SKM-1 (cell line): ENCODE results near the gene PRR15.
"Not testable (repeated sequence)": the region's sequence is repeated elsewhere in the genome, so short reads cannot be mapped to it uniquely, and the experiment has no call there.

Experiments
- DNase-seq: peaks from one replicate; lab custom pipeline; 2025; ENCODE audit not compliant: unreplicated experiment; lab: John Stamatoyannopoulos, UW

Gene PRR15, protein sequence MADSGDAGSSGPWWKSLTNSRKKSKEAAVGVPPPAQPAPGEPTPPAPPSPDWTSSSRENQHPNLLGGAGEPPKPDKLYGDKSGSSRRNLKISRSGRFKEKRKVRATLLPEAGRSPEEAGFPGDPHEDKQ

DNA sequence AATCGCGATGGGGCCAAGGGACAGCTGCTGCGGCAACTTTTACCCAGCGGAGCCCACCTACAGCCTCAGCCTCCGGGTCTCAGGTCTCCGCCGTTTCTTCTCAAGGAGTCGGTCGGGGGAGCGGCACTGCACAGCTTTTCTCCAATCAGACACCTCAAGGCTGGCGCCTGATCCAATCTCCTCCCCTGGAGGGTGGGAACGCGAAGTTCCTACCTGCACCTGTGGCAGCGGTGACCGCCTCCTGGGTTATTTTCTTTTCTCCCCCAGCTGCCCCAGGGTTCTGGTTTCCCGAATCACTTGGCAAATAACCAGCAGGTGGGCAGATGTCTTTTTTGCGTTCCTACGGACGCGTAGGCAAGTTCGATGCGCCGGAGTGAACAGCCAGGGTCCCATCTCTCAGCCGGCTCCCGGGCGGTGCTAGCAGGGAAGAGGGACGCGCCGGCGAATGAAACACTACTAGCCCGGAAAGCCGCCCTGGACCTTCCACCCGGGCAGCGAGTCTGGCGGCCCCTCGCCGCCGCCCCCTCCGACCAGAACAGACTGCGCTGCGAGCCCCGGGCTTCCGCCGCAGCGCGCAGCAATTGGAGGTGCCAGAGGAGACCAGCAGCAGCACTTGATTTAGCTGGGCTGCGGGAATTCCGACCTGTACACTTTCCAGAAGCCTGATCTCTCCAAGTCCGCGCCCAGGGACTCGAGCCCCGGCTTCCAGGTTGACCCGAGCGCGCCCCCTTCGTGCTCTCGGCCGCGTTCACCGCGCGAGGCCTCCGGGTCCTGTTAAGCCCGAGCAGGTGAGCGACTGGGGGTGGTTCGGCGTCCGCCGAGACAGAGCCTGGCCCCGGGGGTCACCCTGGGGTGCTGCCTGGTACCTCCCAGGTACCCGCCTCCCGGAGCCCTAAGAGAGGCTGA lies at the start of gene PRR15:
Gene PRR15, plus strand, starts transcription at position 246 of the 906 bp plus-strand sequence. CDS start 2,495 bp downstream, outside the sequence.
- DNase-seq = no peak

DNA sequence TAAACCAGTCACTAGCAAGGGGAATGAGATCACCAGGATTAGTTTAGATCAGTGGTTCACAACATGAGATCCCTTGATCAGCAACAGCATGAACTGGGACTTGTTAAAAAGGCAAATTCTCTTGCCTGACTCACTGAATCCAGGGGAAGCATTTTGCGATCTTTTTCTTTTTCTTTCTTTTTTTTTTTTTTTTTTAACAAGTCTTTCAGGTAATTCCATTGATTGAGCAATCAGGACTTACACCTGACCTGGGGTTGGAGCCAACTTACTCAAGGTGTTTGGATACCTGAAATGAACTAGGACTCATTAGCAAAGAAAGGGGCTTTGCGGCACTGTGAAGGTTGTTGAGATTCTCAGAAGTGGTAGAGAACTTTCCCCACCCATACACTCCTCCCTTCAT lies 47.1 kb upstream of the PRR15 start:
- DNase-seq = no peak

DNA sequence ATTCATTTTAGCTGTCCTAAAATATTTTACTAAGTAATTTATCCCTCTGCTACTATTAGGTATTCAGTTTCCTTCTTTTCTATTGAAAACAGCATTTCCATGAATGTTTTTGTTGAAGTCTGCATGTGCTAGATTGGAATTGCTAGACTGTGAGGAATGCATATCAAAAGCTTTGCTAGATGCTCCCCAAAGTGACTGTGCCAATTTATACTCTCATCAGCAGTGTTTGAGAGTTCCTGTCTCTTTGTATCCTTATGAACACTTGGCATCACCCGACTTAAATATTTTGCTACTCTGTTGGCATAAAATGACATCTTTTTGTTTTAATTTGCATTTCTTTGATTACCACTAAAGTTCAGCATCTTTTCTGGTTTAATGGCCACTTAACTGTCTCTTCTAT lies 45.0 kb upstream of the PRR15 start:
- DNase-seq = no peak

DNA sequence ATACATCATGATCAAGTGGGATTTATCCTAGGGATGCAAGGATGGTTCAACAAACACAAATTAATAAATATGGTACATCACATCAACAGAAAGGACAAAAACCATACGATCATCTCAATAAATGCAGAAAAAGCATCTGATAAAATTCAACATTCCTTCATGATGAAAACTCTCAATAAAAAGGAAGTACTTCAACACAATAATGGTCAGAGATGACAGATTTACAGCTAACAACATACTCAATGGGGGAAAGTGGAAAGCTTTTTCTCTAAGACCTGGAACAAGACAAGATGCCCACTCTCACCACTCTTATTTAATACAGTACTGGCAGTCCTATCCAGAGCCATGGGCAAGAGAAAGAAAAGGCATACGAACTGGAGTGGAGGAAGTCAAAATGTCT lies 39.9 kb upstream of the PRR15 start:
- DNase-seq = no peak

DNA sequence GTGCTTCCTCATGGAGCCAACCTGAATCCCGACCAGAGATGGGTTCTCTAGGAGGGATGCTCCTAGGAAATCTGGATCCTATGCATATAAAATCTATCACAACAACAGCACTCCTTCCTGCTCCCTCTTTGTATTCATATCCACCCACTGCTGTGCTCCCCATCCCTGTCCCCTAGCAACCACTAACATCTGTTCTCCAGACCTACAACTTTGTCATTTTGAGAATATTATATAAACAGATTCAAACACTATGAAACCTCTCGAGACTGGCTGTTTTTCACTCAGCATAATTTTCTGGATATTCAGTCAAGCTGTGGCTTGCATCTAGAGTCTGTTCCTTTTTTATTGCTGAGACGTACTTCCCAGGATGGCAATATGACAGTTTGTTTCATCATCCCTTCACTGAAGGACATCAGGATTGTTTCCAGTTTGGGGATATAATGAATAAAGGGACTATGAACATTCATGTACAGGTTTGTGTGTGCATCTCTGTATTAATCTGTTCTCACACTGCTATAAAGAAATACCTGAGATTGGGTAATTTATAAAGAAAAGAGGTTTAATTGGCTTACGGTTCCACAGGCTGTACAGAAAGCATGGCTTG lies 36.0 kb upstream of the PRR15 start:
- no peak for DNase-seq

DNA sequence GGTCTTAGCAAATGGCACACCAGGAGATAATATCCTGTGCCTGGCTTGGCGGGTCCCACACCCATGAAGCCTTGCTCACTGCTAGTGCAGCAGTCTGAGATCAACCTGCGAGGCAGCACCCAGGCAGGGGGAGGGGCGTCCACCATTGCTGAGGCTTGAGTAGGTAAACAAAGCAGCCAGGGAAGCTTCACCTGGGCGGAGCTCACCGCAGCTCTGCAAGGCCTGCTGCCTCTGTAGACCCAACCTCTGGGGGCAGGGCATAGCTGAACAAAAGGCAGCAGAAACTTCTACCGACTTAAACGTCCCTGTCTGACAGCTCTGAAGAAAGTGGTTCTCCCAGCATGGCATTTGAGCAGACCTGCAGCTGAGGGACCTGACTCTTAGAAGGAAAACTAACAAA lies 35.1 kb upstream of the PRR15 start:
- not testable (repeated sequence) for DNase-seq

DNA sequence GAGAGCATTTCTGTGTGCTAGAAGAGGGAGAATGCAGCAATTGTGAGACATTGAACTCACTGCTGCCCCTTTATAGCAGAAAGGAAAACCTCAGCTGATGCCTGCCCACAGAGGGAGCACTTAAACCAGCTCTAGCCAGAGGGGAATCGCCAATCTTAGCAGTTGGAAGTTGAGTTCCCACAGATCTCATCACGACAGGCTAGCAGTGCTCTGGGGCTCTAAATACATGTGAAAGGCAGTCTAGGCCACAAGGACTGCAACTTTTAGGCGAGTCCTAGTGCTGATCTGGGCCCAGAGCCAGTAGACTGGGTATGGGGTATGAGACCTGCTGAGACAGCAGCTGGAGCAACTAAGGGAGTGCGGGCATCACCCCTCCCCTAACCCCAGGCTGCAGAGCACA lies 25.2 kb upstream of the PRR15 start:
- no peak for DNase-seq

DNA sequence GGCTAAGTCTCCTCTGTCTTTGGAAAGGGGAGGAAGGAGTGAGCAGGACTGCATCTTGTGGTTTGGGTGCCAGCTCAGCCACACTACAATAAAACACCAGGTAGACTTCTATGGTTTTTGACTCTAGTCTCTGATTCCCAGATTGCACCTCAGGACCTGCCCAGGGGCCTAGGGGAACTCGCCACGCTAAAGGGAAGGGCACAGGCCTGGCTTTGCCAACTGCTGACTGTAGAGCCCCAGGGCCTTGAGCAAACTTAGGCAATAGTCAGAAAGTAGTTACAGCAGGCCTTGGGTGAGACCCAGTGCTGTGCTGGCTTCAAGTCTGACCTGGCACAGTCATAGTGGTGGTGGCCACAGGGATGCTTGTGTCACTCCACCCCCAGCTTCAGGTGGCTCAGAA lies 24.2 kb upstream of the PRR15 start:
- no peak for DNase-seq

DNA sequence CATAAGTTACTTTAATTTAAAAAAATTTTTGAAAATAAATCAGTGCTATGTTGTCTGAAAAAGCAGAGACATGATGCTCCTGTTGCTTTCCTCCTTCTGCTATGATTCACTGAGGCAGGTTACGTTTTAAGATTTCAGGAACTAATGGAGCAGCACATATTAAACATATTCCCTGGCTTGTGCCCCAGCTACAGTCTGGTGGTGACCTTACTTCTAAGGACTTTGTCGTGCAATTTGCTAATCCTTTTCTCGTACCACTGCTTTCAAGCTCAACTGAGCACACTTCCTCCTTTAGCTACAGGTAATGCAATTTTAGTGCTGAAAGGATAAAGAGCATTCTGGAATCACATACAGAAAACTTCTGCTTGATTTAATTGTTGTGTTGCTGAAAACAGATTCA lies 16.2 kb upstream of the PRR15 start:
- no peak for DNase-seq

DNA sequence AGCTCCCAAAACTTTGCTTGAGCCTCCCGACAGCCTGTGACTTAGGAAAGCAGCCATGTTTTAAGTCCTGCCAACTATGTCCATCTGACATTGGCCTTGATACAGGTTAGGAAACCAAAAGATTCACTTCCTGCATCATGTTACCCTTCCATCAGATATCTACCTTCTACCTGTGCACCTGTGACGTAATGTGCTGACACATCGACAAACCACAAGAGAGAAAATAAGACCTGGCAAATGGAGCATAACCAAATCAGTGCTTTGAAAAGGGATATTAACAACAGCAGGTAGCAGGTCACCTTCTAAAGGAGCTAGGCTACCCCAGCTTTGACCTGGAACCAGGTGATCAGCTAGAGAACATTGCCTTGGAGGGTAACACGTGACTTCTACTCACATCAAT lies 14.8 kb upstream of the PRR15 start:
- DNase-seq = no peak

DNA sequence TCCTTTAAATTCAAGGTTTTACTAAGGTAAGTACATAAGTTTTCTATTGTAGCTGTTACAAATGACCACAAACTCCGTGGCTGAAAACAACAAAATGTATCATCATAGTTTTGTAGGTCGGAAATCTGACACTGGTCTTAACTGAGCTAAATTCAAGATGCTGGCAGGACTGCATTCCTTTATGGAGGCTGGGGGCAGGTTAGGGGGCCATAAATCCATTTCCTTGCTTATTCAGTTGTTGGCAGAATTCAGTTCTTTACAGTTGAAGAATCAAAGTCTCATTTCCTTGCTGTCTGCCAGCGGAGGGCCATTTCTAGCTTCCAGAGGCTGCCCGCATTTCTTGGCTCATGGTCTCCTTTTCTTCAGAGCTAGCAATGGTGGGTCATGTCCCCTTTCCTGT lies 11.2 kb upstream of the PRR15 start:
- DNase-seq = no peak

DNA sequence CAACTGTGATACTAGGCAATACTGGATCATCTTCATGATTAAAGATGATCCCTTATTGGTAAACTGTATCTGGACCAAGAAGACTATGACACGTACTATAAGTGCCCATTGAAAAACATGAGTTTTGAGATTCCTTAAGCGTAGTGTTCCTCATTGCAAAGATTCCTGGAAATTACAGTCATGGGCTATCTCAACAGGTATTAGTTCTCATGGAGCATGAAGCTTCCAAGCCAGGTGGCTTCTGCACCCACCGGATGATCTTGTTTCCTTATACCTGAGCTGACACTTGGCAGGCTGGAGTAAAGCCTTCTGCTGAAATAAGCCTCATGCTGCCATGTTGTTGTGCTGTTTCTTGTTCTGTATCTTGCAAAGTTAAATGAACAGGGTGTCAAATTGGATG lies 8.6 kb upstream of the PRR15 start:
- DNase-seq = no peak

DNA sequence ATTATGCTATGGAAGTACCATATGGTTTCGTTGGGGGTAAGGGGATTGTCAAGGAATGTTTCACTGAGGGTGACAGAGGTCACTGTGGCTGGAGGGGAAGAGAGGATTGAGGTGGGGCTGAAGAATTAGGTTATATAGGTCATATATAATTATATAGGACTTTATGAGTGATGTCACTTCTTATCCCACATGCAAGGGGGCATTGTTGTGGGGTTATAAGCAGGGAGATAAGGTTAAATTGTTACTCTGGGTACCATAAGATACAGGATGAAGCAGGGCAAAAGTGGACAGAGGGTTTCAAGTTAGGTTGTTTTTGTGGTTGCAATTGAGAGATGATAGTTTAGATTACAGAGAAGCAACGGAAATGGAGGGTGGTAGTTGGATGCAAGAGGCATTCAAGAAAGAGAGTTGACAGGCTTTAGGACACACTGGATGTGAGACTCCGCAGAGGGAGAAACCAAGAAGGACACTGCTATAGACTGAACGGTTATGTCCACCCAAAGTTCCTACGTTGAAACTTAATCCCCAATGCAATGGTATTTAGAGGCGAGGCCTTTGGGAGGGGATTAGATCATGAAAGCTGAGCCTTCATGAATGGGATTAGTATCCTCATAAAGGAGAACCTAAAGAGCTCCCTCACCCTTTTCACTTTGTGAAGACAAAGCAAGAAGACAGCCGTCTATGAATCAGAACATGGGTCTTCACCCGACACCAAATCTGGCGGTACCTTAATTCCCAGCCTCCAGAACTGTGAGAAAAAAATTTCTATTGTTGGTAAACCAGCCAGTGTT lies 7.0 kb upstream of the PRR15 start:
- DNase-seq = no peak

DNA sequence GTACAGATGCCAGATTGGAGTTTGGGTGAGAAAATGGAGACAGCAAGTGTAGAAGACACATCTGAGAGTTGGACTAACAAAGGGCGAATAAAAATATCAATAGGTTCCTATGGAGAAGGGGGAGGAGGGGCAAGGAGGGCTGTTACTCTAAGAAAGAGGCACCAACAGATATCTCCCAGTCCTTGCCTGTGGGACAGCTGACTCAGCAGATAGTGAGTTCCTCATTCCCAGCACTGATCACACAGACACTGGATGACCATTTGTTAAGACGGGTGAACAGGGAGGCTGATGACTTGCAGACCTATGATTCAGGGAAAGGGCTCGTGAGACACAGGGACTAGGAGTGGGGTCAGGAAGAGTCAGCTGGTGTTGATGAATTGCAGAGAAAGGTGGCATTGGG lies 5.7 kb upstream of the PRR15 start:
- peak; percentile 23 for DNase-seq

DNA sequence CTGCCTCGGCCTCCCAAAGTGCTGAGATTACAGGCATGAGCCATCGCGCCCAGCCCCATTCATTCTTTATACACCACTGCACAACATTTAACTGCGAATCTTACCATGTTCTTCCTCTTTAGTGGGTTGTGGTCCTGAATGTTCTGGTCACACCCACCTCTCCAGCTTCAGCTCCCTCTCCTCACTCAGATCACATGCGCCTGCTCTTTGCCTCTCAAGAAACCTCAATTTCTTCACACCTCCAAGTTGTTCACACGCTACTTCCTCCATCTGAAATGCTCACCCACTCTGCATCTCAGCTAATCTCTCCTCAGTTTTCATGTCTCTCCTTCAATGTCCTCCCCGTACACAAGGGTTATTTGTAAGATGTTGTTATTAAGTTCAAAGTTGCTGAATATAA lies 2.4 kb upstream of the PRR15 start:
- peak; percentile 81 for DNase-seq

DNA sequence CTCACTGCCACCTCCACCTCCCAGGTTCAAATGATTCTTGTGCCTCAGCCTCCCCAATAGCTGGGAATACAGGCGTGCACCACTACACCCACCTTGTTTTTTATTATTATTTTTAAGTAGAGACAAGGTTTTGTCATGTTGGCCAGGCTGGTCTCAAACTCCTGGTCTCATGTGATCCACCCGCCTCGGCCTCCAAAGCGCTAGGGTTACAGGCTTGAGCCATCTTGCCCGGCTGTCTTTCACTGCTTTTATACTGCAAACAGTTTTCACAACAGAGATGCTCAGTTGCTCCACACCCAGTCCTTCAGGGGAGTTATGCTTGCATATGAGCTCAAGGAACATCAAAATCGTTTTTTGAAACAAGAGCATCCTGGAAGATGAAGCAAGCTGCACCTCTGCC lies 1.3 kb upstream of the PRR15 start:
- DNase-seq = no peak

DNA sequence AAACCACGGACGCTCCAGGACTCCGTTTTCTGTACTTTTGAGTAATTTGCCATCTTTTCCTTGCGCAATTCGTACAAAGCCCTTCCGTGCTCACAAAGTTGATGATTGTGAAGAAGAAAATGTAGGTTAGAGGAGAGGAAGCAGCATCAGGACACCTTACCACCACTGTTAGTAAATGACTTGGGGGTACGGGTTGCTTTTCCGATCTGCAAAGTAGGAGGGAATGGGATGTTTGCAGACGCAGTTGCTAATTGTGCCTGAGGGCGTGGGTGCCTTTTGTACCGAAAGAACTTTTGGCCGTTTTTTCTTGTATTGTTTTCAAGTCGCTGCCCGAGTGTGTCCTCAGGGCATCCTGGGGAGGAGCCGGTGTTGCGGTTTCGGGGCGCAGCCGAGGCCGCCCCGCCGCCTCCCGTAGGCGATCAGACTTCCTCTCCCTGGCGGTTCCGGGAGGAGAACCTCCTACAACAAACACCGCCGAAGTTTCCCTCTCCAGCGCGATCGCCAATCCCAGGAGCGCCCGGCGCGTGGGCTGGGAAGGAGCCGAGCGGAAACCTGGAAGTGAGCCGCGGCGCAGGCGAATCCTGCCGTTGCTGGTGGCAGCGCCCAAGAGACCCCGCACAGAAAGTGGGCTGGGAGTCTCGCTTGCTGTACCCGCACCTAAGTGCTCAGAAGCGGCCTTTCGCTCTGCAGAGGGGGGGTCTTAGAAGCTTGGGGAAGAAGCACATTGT lies 1.0 kb downstream of the PRR15 start:
- peak; percentile 76 for DNase-seq

DNA sequence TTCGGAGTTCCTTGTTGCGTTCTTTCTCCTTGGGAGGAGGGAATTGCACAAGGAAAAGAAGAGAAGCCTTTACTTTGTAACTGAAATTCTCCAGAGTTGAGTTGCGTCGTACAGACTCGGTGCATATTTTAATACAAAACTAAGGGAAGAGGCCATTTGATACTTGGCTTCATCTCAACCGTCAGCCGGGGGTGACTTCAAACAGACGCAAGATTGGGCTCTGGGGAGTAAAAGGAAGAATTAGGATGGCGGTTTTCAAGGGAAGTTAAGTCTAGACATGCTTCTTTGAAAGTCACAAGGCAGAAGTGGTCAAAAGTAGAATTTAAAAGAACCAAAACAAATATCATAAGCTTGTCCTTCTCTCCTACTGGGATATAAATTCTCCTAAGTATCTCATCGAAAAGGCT lies 1.6 kb downstream of the PRR15 start:
- no peak for DNase-seq

DNA sequence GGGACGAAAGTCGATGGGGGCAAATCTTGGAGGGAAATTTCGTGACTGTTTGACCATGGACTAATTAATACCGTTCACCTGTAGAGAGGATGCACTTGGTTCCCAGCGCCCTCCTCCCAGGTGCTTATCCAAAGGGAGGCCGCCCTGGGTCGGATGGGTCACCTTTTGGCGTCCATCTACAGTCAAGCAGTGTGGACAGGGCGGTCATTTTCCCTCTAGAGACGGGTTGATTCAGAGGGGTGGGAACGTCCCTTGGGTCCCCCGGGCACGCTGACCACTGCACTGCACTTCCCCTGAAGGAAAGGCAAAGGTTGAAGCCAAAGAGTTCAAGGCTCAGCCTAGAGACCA lies 2.0 kb downstream of the PRR15 start:
- DNase-seq = no peak

DNA sequence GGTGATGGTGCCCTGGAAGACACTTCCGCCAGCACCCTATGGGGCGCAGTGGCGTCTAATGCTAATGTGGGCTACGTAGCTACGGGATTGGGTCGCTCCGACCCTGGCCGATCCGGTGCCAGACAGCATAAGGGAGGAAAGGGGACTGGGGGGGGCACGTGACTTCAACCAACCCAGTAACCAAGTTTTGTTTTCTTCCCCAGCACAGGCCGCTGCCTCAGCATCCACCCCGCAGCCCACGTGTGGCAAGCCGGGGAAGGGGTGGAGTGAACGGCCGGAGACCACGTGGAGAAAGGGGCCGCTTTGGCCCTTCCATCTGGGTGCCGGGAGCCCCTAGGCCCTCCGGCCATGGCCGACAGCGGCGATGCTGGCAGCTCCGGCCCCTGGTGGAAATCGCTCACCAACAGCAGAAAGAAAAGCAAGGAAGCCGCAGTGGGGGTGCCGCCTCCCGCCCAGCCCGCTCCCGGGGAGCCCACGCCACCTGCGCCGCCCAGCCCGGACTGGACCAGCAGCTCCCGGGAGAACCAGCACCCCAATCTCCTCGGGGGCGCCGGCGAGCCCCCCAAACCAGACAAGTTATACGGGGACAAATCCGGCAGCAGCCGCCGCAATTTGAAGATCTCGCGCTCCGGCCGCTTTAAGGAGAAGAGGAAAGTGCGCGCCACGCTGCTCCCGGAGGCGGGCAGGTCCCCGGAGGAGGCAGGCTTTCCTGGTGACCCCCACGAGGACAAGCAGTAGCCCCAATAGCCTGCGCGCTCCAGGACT lies 2.5 kb downstream of the PRR15 start:
- DNase-seq = no peak
